GM19240 (cell line): ENCODE data around the gene CDH23.

Experiments used
- DNase-seq: peaks from one replicate; pipeline ENCODE4 v3.0.0; 2011; ENCODE audit warnings: low spot score; ENCODE audit not compliant: insufficient read length

The CDH23 gene

GRCh38 chr10:71438761-71439160 lies 42.0 kb downstream of the CDH23 start:
- DNase-seq = no peak

DNA sequence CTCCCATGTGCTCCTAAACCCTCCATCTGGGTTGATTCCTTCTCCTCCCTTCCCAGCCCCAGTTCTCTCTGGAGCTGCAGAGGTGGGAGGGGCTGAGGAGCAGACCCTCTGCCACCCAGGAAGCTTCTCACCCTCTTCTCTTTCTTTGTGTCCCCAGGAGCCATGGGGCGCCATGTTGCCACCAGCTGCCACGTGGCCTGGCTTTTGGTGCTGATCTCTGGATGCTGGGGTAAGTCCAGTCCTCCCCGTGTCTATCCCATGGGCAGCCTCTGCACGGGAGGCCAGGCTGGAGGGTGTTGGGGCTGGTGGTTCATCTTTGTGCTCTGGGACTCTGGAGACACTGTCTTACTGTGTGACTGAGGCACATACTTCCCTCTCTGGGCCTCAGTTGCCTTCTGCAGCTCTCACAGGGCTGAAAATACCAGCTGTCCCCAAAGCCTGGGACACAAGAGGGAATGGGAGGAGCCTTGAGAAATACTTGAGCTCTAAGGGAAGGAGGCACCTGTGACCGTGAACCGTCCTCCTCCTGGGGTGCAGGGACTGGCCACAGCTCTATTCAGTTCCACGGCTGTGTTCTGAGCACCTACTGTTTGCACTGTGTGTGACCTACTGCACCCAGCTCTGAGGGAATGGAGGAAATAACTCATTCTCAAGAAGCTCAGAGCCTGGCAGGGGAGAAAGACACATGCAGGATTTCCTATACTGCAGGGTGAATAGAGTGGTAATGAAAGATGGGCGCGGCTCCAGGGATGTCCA lies 43.1 kb downstream of the CDH23 start:
- no peak for DNase-seq

GRCh38 chr10:71440506-71441035 lies 43.9 kb downstream of the CDH23 start:
- no peak for DNase-seq

- DNase-seq = no peak
These were observed 45.3 kb downstream of the CDH23 start for GRCh38 chr10:71442000-71442399.

DNA sequence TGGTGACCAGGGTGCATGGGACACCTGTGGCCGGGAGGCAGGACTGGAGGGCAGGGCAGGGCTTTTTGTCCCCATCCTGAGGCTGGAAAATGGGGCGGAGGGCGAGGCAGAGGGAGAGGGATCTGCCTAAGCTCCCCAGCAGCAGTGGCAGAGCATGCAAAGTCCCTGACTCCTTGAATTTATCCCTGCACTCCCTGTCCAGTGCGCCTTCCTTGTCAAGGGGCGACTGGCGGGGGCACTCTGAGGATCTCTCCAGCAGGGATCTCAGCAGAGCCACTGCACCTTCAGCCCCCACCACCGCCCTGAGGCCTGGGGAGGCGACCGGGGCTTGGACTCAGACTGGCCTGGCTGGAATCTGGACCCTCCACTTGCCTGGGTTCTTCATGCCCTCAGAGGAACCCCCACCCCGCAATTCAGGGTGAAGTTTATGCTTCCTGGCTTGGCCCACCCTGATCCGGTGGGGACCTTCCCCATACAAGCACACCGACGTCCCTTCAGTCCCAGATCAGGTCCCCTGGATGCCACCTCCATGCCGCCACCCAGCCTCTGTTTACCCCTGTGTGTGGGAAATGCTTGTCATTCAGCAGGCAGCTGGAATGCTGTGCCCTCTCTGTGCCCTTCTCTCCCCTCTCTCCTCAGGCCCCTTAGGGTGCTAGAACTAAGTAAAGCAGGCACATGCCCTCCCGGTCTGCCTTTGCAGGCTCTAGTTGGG lies 46.3 kb downstream of the CDH23 start:
- no peak for DNase-seq

DNA sequence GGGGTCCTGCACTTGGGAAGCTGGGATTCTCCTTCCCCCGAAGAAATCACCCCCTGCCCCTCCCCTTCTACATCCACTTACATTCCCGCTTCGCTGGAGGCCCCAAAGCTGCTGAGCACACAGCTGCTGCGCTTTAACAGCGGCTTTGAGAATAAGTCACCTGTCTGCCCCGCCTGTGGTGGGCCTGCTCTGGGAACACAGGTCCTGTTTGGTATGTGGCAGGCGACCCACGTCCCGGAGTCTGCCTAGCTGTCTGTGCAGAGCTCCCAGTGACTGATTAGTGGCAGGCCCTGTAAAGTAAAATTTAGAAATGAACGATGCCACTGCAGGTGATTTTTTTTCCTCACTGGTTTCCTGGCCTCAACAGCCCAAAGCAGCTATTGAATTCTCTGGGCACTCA lies 47.0 kb downstream of the CDH23 start:
- DNase-seq = no peak

DNA sequence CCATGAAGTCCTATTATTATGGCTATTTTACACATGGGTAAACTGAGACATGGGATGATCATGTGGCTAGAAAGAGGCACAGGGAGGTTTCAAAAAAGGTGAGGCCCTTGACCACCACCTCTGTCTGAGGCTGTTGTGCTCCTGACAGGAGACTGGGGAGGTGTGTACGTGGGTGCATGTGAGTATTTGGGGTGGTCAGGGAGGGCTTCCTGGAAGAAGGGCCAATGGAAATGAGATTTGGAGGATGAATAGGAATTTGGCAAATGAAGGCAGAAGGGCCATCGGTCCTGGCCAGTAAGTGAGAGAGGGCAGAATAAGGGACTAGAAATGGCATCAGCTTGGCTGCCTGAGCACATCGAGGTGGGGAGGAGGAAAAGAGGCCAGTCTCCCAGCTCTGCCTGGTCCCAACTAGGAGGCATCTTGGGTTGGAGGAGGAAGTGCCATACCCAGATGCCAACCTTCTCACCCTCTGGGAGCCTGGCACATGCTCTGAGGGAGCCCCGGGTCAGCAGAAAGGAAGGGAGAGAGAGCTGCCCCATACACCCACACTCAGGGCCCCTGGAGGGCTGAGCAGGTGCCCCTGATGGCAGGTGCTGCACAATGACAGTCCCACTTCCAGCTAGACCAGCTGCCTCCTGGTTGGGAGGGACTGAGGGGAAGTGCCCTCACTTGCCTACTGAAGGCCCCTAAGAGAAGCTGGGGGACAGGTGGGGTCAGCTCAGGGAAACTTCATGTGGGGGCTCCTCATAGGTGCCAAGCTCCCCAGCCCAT lies 47.7 kb downstream of the CDH23 start:
- DNase-seq = no peak

GRCh38 chr10:71447676-71448075 lies 51.0 kb downstream of the CDH23 start:
- DNase-seq = no peak

- DNase-seq = no peak
These were observed 51.4 kb downstream of the CDH23 start for GRCh38 chr10:71448146-71448545.

DNA sequence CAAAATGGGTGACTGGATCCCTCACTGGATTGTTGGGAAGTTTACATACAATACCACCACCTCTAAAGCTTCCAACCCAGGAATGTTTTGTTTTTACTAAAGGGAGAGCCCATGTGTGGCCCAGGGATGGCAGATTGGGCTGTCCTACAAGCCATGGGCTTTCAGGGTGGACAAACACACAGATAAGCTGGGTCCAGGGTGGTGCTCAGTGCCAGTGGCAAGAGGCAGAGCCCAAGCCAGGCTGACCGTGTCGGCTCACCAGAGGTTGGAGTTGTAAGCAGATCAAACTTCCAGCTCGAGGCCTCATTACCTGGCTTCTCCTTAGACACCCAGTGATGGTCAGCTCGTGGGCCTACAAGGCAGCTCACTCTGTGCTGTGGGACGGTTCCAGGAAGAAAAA lies 52.3 kb downstream of the CDH23 start:
- no peak for DNase-seq

DNA sequence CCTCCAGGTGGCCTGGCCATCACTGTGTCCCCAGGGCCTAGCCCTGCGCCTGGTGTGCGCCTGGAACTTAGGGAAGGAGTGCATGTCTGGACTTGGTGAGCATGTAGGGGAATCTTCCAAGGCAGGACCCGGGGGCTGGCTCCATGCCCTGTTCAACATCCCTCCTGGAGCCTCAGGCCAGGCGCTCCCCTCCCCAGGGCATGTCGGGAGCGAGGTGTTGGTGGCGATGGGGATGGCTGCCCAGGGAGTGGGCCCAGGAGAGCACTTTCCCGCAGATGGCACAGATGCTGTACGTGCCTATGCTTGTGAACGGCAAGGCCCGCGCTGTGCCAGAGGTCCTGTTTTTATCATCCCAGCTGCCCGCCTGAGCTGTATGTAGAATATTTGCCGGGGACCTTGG lies 55.0 kb downstream of the CDH23 start:
- DNase-seq = no peak

GRCh38 chr10:71453186-71453585 lies 56.5 kb downstream of the CDH23 start:
- no peak for DNase-seq

GRCh38 chr10:71454347-71454746 lies 57.6 kb downstream of the CDH23 start:
- DNase-seq = no peak

DNA sequence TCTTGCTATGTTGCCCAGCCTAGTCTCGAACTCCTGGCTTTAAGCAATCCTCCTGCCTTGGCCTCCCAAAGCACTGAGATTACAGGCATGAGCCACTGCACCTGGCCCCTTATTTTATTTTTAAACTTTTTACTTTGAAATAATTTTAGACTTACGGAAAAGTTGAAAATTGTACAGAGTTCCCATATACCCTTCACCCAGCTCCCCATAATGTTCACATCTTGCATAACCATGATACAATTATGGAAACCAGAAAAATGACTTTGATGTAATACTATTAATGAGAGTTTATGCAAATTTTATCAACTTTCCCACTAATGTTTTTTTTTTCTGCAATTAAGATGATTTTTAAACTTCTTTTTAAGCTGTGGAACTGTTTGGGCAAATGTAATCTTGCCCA lies 58.3 kb downstream of the CDH23 start:
- no peak for DNase-seq

DNA sequence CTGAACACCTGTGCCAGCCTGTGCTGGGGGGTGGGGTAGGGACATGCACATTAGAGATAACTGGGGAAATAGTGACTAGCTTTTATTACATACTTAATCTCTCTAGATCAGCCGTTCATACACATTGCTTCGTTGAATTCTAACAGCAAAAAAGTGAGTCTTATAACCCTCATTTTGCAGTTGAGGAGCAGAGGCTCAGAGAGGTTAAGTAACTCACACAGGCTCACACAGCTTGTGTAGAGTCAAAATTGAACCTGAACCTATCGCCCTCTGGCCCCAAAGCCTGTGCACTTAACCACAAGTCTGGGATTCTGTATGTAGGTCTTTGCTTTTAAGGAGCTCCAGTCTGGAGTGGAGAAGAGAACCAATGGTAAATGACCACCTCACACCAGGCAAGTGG lies 59.9 kb downstream of the CDH23 start:
- no peak for DNase-seq

DNA sequence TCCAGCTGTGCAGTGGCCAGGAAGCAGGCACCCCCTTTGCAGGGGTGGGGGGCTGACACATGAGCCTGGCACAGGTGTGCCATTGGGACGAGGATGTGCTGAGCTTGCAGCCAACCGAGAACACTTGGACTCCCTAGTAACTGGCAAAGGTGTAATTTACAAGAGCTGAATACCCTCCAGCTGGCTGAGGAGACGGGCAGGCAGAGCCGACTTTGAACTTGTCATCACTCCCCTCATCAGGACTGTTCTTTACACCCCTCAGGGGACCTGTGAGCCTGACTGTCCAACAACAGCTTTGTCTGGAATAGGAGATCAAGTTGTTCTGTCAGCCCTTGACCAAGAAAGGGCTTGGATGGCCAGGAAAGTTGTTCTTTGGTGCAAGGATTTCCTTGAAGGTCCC lies 61.2 kb downstream of the CDH23 start:
- DNase-seq = no peak

DNA sequence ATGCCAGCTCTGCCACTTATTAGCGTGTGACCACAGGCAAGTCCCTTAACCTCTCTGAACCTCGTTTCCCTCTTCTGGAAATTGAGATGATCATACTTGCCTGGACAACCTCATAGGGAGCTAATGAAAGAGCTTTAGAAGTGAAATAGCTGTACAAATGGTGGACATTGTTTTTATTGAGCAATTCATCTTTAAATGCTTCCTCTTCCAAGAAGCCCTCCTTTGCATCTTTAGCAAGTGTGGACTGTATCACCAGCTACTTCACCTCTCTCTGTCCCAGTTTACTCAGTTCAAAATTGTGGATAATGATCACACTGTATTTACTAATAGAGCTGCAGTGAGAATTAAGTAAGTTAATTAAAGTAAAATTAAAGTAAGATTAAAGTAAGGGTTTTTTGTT lies 61.7 kb downstream of the CDH23 start:
- no peak for DNase-seq

DNA sequence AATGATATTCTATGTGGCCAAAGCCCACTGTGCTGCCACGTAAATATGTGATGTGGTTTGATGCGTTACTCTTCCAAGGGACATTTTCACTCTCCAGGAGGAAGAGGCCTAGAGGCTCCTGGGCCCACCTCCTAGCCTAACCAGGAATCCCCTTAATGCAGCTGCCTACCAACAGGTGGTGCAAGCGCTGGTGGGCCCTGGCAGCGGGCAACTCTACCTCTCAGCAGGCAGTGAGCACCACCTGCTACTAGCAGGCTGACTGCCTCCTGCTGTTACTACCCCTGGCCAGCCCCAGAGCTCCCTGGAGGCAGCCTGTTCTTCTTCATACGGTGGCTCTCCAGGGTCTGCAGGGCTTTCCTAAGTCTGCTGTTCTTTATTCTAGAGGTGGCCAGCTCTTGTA lies 62.8 kb downstream of the CDH23 start:
- no peak for DNase-seq

DNA sequence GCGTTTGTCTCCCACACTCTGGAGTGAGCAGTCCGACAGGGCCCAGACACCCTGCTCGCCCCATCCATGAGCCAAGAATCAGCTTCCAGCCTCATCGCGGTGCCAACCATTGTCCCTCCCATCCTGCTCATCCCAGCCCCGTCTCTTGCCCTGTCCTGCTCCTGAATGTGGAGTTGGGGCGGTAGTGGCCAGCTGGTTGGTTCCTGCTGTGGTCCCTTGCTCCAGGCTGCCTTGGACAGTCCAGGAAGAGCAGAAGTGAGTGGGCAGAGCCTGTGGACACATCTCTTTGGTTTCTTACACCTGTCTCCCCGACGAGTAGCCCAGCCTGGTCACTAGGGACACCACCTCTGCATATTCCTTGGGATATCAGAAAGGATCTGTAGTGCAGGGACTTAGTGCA lies 63.9 kb downstream of the CDH23 start:
- no peak for DNase-seq

GRCh38 chr10:71461457-71461856 lies 64.7 kb downstream of the CDH23 start:
- no peak for DNase-seq

GRCh38 chr10:71462062-71462935 lies 65.6 kb downstream of the CDH23 start:
- no peak for DNase-seq
